ENCODE results near the gene NLGN4X. TPM values are rescaled to one million over a fixed set of nuclear protein-coding genes. Genes with fewer than 3 reads are reported as not detected.

Gene NLGN4X
- total RNA-seq, 1 donor from 2014 or later, result 11.5 TPM

- no peaks in the 10 kb centered on the region for H3K4me1 Mint-ChIP-seq (ENCODE audit: low read depth, unreplicated experiment)
- DNase-seq (ENCODE audit: low read depth), result no peak
- TF ChIP-seq, protein P1, sequence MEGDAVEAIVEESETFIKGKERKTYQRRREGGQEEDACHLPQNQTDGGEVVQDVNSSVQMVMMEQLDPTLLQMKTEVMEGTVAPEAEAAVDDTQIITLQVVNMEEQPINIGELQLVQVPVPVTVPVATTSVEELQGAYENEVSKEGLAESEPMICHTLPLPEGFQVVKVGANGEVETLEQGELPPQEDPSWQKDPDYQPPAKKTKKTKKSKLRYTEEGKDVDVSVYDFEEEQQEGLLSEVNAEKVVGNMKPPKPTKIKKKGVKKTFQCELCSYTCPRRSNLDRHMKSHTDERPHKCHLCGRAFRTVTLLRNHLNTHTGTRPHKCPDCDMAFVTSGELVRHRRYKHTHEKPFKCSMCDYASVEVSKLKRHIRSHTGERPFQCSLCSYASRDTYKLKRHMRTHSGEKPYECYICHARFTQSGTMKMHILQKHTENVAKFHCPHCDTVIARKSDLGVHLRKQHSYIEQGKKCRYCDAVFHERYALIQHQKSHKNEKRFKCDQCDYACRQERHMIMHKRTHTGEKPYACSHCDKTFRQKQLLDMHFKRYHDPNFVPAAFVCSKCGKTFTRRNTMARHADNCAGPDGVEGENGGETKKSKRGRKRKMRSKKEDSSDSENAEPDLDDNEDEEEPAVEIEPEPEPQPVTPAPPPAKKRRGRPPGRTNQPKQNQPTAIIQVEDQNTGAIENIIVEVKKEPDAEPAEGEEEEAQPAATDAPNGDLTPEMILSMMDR (IDR thresholded peaks at IDR 0.05; ENCODE audit: insufficient read depth, low read depth, low read length), result no peak
- no peak for TF ChIP-seq EZH2 (IDR thresholded peaks at IDR 0.05; ENCODE audit: insufficient read depth, low read length)
- H3K36me3 ChIP-seq (ENCODE audit: insufficient read depth, low read length), result no peaks in the 10 kb centered on the region
- H3K27ac Mint-ChIP-seq (ENCODE audit: unreplicated experiment), result no peak overlapping the region
- H3K79me2 ChIP-seq (ENCODE audit: insufficient read depth, low read length), result no peaks in the 10 kb centered on the region
- no peaks in the 10 kb centered on the region for H3K27me3 ChIP-seq (ENCODE audit: insufficient read depth, low read length)
- no peak overlapping the region for H3K4me2 ChIP-seq (ENCODE audit: low read length)
- no peaks in the 10 kb centered on the region for H3K27me3 Mint-ChIP-seq (ENCODE audit: low read depth, unreplicated experiment)
- no peaks in the 10 kb centered on the region for H3K9me3 ChIP-seq (ENCODE audit: insufficient read depth, low read depth, low read length)
- H3K4me1 ChIP-seq (ENCODE audit: insufficient read depth, low read length), result no peaks in the 10 kb centered on the region
- no peak overlapping the region for H3K9ac ChIP-seq (ENCODE audit: low read length)
- no peaks in the 10 kb centered on the region for H3K9me3 Mint-ChIP-seq (ENCODE audit: unreplicated experiment)
- FAIRE-seq, result no peak
- no peaks in the 10 kb centered on the region for H4K20me1 ChIP-seq (ENCODE audit: insufficient read depth, low read length)
- H3K36me3 Mint-ChIP-seq (ENCODE audit: low read depth, unreplicated experiment), result no peaks in the 10 kb centered on the region
- H3K4me3 Mint-ChIP-seq (ENCODE audit: unreplicated experiment), result no peak overlapping the region
- no peak overlapping the region for H3K27ac ChIP-seq (ENCODE audit: low read depth, low read length)
- no peak overlapping the region for H3K4me3 ChIP-seq (ENCODE audit: insufficient read depth, low read depth, low read length)
- H2AFZ ChIP-seq (ENCODE audit: low read depth, low read length), result no peak overlapping the region
These were observed 18.4 kb downstream of the NLGN4X start for GRCh38 chrX:6210230-6210629.

DNA sequence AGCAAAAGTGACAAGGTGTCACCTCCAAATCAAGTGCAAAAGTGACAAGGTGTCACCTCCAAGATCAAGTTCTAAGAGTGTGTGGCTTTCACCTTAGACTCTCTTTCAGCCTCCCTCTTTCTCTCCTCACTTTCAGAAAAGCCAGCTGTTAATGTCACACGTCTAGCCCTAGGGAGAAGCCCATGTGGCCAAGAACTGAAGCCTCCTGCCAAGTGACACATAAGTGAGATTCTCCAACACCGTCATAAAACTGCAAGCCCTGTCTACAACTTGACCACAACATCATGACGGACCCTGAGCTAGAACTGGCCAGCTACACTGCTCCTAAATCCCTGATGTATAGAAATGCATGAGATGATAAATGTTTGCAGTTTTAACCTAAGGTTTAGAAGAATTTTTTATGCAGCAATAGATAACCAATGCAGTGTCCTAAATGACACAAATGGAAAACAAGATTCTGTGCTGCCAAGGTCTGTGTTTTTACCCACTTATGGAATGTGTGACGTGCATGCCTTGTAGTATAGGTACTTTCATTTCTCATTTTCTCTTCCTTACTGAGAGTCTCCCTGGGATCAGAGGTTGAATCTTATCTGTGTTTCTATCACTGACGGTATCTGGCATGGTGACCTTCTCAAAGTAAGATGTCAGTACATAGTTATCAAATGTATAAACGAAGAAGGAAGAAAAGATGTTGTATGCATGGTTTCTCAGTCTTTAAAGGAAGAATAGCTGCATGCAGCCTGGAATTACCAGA, 25.0 kb downstream of the NLGN4X start:
- FAIRE-seq (peak; percentile 37), DNase-seq (ENCODE audit: low read depth) (no peak)
- Histone ChIP-seq H3K4me3 (ENCODE audit: insufficient read depth, low read depth, low read length) (no peak overlapping the region), H3K9ac (ENCODE audit: low read length) (no peak overlapping the region), H2AFZ (ENCODE audit: low read depth, low read length) (no peak overlapping the region), H3K79me2 (ENCODE audit: insufficient read depth, low read length) (no peaks in the 10 kb centered on the region), H3K27me3 (ENCODE audit: insufficient read depth, low read length) (no peaks in the 10 kb centered on the region), H4K20me1 (ENCODE audit: insufficient read depth, low read length) (no peaks in the 10 kb centered on the region), H3K27ac (ENCODE audit: low read depth, low read length) (no peak overlapping the region), H3K4me2 (ENCODE audit: low read length) (no peak overlapping the region), H3K9me3 (ENCODE audit: insufficient read depth, low read depth, low read length) (no peaks in the 10 kb centered on the region), H3K36me3 (ENCODE audit: insufficient read depth, low read length) (no peaks in the 10 kb centered on the region), H3K4me1 (ENCODE audit: insufficient read depth, low read length) (no peaks in the 10 kb centered on the region)
- no peaks in the 10 kb centered on the region for H3K27me3 Mint-ChIP-seq (ENCODE audit: low read depth, unreplicated experiment)
- peaks cover 2% of the 10 kb centered on the region for H3K36me3 Mint-ChIP-seq (ENCODE audit: low read depth, unreplicated experiment)
- no peak overlapping the region for H3K27ac Mint-ChIP-seq (ENCODE audit: unreplicated experiment)
- no peaks in the 10 kb centered on the region for H3K4me1 Mint-ChIP-seq (ENCODE audit: low read depth, unreplicated experiment)
- H3K4me3 Mint-ChIP-seq (ENCODE audit: unreplicated experiment), result no peak overlapping the region
- H3K9me3 Mint-ChIP-seq (ENCODE audit: unreplicated experiment), result peaks cover 2% of the 10 kb centered on the region
- TF ChIP-seq, protein P1 (IDR thresholded peaks at IDR 0.05; ENCODE audit: insufficient read depth, low read depth, low read length), result no peak
- no peak for TF ChIP-seq EZH2 (IDR thresholded peaks at IDR 0.05; ENCODE audit: insufficient read depth, low read length)

- H3K79me2 ChIP-seq (ENCODE audit: insufficient read depth, low read length), result no peaks in the 10 kb centered on the region
- H3K27me3 ChIP-seq (ENCODE audit: insufficient read depth, low read length), result no peaks in the 10 kb centered on the region
- no peaks in the 10 kb centered on the region for H3K36me3 ChIP-seq (ENCODE audit: insufficient read depth, low read length)
- FAIRE-seq, result no peak
- Mint-ChIP-seq H3K4me3 (ENCODE audit: unreplicated experiment) (no peak overlapping the region), H3K36me3 (ENCODE audit: low read depth, unreplicated experiment) (no peaks in the 10 kb centered on the region), H3K9me3 (ENCODE audit: unreplicated experiment) (no peaks in the 10 kb centered on the region), H3K27ac (ENCODE audit: unreplicated experiment) (no peak overlapping the region), H3K27me3 (ENCODE audit: low read depth, unreplicated experiment) (no peaks in the 10 kb centered on the region), H3K4me1 (ENCODE audit: low read depth, unreplicated experiment) (peaks cover 2% of the 10 kb centered on the region)
- H3K9me3 ChIP-seq (ENCODE audit: insufficient read depth, low read depth, low read length), result no peaks in the 10 kb centered on the region
- TF ChIP-seq, protein P1 (IDR thresholded peaks at IDR 0.05; ENCODE audit: insufficient read depth, low read depth, low read length), result no peak
- TF ChIP-seq EZH2 (IDR thresholded peaks at IDR 0.05; ENCODE audit: insufficient read depth, low read length), result no peak
- no peaks in the 10 kb centered on the region for H4K20me1 ChIP-seq (ENCODE audit: insufficient read depth, low read length)
- no peak overlapping the region for H3K27ac ChIP-seq (ENCODE audit: low read depth, low read length)
- no peak overlapping the region for H3K4me2 ChIP-seq (ENCODE audit: low read length)
- no peaks in the 10 kb centered on the region for H3K4me1 ChIP-seq (ENCODE audit: insufficient read depth, low read length)
- DNase-seq (ENCODE audit: low read depth), result no peak
- no peak overlapping the region for H3K4me3 ChIP-seq (ENCODE audit: insufficient read depth, low read depth, low read length)
- no peak overlapping the region for H2AFZ ChIP-seq (ENCODE audit: low read depth, low read length)
- no peak overlapping the region for H3K9ac ChIP-seq (ENCODE audit: low read length)
These were observed 29.2 kb downstream of the NLGN4X start for GRCh38 chrX:6199486-6199885.

Data from astrocyte (in vitro differentiated cells and primary cell).